Panc1 (cell line): ENCODE data around the gene TBX2.

Experiments used
- TCF7L2 ChIP-seq: IDR thresholded peaks from 2 replicates; pipeline ENCODE4 v1.6.1; 2011; ENCODE audit warnings: mild to moderate bottlenecking, low read depth, low read length, inconsistent platforms
- TF ChIP-seq, protein P1 (sequence below): fragments of 450-650 bp; IDR thresholded peaks from 2 replicates; pipeline ENCODE4 v1.5.1; 2017; ENCODE audit warnings: mild to moderate bottlenecking

DNA sequence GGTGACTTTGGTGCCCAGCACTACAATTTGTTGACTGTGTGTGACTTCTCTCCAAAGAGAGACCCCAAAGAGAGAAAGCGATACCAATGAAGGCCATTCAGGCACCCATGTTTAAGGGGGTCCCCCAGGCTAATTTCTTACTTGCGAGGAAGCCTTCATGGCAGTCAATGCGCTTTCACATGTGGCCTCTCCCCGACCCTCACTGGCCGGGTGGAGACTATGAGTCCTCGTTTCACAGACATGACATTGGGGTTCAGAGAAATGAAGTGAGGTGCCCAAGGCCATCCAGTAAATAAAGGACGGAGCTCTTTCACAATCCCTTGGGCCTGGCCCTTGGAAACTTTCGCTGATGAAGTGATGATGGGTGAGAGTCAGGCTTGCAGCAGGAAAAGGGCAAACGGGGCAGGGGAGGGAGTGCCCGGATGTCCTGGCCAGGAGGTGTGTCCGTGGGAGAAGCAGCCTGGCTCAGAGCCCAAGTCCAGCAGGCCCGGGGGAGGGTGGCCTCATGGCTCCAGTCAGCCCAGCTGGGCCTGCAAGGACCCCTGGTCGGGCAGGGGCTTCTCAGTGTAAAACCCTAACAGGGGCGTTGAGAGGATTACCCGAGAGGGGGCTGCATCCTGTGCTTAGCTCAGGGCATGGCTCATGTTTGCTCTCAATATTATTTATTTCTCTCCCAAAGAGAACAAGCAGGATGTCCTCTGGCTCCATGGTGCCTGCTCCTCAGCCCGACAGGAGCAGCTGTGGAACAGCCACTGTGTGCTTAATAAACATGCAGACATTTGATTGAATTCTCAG lies 14.7 kb downstream of the TBX2 start:
- TF ChIP-seq, protein P1, sequence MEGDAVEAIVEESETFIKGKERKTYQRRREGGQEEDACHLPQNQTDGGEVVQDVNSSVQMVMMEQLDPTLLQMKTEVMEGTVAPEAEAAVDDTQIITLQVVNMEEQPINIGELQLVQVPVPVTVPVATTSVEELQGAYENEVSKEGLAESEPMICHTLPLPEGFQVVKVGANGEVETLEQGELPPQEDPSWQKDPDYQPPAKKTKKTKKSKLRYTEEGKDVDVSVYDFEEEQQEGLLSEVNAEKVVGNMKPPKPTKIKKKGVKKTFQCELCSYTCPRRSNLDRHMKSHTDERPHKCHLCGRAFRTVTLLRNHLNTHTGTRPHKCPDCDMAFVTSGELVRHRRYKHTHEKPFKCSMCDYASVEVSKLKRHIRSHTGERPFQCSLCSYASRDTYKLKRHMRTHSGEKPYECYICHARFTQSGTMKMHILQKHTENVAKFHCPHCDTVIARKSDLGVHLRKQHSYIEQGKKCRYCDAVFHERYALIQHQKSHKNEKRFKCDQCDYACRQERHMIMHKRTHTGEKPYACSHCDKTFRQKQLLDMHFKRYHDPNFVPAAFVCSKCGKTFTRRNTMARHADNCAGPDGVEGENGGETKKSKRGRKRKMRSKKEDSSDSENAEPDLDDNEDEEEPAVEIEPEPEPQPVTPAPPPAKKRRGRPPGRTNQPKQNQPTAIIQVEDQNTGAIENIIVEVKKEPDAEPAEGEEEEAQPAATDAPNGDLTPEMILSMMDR = no peak
- no peak for TF ChIP-seq TCF7L2
